ENCODE data around the gene PPP1R37.

PPP1R37 gene

DNA sequence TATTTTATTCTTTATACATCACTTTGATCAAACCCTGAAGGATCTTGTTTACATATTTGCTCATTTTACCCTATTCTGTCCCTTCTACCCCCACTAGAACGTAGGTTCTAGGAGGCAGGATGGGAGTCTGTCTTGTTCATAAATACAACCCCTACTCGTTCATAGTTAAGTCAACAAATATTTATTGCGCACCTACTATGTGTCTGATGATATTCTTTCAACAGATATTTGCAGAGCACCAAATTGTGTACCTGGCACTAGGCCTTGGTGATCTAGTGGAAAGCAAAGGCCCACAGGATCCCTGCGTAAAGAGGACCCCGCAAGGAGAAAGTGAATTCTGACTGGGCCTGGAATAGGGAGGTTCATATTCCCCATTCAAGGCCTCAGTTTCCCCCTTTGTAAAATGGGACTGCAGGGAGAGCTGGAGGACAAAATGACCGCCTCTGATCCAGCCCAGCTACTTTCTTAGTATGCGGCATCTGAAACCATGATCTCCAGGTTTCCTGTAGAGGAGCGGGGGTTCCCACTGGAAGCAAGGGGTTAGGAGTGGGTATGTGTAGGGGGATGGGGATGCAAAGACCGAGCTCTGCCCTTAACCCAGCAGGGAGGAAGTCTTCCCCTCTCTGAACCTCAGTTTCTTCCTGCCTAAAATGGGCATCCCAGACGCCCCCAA is 14.5 kb upstream of the PPP1R37 start (continued):
- TF ChIP-seq, protein P1, sequence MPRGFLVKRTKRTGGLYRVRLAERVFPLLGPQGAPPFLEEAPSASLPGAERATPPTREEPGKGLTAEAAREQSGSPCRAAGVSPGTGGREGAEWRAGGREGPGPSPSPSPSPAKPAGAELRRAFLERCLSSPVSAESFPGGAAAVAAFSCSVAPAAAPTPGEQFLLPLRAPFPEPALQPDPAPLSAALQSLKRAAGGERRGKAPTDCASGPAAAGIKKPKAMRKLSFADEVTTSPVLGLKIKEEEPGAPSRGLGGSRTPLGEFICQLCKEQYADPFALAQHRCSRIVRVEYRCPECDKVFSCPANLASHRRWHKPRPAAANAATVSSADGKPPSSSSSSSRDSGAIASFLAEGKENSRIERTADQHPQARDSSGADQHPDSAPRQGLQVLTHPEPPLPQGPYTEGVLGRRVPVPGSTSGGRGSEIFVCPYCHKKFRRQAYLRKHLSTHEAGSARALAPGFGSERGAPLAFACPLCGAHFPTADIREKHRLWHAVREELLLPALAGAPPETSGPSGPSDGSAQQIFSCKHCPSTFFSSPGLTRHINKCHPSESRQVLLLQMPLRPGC (tag by site-specific recombination; IDR thresholded peaks at IDR 0.05), result no peak

DNA sequence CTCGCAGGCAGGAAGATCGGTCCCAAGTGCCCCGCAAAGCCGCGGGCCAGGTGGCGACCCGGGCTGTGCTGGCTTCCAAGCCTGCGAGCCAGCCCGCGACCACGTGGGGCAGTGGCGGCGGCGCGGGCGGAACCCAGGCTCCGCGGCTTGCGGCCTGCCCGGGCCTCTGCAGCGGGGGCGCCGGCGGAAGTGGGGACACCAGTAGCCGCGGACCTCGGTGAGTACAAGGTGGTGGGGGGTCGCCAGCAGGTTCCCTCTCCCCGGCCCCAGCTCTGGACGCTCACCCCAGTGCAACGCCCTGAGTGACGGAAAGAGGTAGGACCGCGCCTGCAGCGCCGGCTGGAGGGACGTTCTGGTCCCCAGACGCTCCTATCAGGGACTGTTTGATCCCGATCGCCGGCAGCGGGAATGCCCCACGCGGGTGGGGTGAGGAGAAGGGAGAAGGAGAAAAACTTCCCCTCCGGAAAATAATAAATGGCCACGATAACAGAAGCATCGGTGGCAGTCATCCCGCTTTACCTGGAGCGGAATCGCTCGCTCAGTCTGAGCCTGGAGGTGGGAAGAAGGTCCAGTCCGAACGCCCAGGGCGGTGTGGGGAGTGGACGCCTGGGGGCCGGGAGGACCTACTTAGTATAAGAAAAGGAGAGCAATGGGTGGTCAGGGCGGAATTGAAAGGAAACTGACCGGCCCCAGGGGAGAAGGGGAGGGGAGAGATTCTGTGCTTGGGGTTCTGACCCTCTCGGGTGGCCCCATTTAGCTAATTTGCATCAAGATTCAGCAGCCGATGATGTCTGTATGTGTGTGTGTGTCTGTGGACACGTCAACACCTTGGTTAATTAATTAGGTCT is 13.7 kb upstream of the PPP1R37 start, which contains the start of gene GEMIN7:
GEMIN7 (plus strand) TSS at position 198 of the 848 bp plus-strand sequence. CDS start 10,855 bp downstream, outside the sequence.
- Histone ChIP-seq H3K36me3 (ENCODE audit: control insufficient read depth in 2 of 2, insufficient read depth in 1 of 2, low read length in 2 of 2) (peaks cover 12 to 23% of the 10 kb centered on the region in 2 experiments; a peak in 2 of 3 replicates), H3K4me3 (ENCODE audit: low read depth, low read length) (peak within 1 kb of the TSS; percentile 75), H3K27ac (ENCODE audit: extremely low read depth, low read depth, low read length) (peak within 1 kb of the TSS; percentile 62; the same call in 1 of the 2 replicates), H3K4me1 (ENCODE audit: control insufficient read depth, insufficient read depth, low read length) (peaks cover 18% of the 10 kb centered on the region), H3K9me3 (ENCODE audit: control insufficient read depth, insufficient read depth, low read depth, low read length) (no peaks in the 10 kb centered on the region)
- ChIA-PET CTCF (interaction anchor here (0.6 to 2.9 kb wide), 5 partner anchors 11 to 90 kb away, joined by 3 to 13 read pairs (median 4); no protein-coding TSS in a partner anchor), POLR2A (interaction anchor here (0.6 to 3.5 kb wide), 8 partner anchors 10 to 206 kb away, joined by 3 to 45 read pairs (median 6); partner anchors contain the start of genes BLOC1S3, CLASRP, PPP1R37 and TRAPPC6A)
- TF ChIP-seq ZFHX2 (tag by site-specific recombination; conservative IDR thresholded peaks at IDR 0.05) (peak; percentile 49), ZFP3 (tag by site-specific recombination; IDR thresholded peaks at IDR 0.05; ENCODE audit: low read depth) (no peak), ZNF311 (tag by site-specific recombination; IDR thresholded peaks at IDR 0.05; ENCODE audit: borderline replicate concordance) (no peak), ZNF585B (tag by site-specific recombination; IDR thresholded peaks at IDR 0.05) (no peak), ZBTB17 (tag by site-specific recombination; IDR thresholded peaks at IDR 0.05) (peak; percentile 56; the same call in 1 of the 2 replicates), ZXDB (tag by site-specific recombination; IDR thresholded peaks at IDR 0.05) (peak; percentile 81), ZSCAN16 (tag by site-specific recombination; IDR thresholded peaks at IDR 0.05) (no peak), ZNF174 (tag by site-specific recombination; IDR thresholded peaks at IDR 0.05) (peak; percentile 86; the same call in 1 of the 2 replicates), ZNF626 (tag by site-specific recombination; IDR thresholded peaks at IDR 0.05) (peak; percentile 94), WT1 (tag by site-specific recombination; IDR thresholded peaks at IDR 0.05) (no peak), ZBTB20 (tag by site-specific recombination; IDR thresholded peaks at IDR 0.05) (peak; percentile 78), ZFP69B (tag by site-specific recombination; IDR thresholded peaks at IDR 0.05) (peak; percentile 59), ZNF660 (tag by site-specific recombination; IDR thresholded peaks at IDR 0.05) (peak; percentile 99), ZNF114 (tag by site-specific recombination; IDR thresholded peaks at IDR 0.05) (no peak), ZNF624 (tag by site-specific recombination; IDR thresholded peaks at IDR 0.05) (no peak)
- TF ChIP-seq, protein P2, sequence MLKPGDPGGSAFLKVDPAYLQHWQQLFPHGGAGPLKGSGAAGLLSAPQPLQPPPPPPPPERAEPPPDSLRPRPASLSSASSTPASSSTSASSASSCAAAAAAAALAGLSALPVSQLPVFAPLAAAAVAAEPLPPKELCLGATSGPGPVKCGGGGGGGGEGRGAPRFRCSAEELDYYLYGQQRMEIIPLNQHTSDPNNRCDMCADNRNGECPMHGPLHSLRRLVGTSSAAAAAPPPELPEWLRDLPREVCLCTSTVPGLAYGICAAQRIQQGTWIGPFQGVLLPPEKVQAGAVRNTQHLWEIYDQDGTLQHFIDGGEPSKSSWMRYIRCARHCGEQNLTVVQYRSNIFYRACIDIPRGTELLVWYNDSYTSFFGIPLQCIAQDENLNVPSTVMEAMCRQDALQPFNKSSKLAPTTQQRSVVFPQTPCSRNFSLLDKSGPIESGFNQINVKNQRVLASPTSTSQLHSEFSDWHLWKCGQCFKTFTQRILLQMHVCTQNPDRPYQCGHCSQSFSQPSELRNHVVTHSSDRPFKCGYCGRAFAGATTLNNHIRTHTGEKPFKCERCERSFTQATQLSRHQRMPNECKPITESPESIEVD (tag by site-specific recombination; IDR thresholded peaks at IDR 0.05), result no peak
- TF ChIP-seq, protein P3, sequence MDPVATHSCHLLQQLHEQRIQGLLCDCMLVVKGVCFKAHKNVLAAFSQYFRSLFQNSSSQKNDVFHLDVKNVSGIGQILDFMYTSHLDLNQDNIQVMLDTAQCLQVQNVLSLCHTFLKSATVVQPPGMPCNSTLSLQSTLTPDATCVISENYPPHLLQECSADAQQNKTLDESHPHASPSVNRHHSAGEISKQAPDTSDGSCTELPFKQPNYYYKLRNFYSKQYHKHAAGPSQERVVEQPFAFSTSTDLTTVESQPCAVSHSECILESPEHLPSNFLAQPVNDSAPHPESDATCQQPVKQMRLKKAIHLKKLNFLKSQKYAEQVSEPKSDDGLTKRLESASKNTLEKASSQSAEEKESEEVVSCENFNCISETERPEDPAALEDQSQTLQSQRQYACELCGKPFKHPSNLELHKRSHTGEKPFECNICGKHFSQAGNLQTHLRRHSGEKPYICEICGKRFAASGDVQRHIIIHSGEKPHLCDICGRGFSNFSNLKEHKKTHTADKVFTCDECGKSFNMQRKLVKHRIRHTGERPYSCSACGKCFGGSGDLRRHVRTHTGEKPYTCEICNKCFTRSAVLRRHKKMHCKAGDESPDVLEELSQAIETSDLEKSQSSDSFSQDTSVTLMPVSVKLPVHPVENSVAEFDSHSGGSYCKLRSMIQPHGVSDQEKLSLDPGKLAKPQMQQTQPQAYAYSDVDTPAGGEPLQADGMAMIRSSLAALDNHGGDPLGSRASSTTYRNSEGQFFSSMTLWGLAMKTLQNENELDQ (tag by site-specific recombination; IDR thresholded peaks at IDR 0.05; ENCODE audit: low read depth), result no peak
- TF ChIP-seq, protein P4, sequence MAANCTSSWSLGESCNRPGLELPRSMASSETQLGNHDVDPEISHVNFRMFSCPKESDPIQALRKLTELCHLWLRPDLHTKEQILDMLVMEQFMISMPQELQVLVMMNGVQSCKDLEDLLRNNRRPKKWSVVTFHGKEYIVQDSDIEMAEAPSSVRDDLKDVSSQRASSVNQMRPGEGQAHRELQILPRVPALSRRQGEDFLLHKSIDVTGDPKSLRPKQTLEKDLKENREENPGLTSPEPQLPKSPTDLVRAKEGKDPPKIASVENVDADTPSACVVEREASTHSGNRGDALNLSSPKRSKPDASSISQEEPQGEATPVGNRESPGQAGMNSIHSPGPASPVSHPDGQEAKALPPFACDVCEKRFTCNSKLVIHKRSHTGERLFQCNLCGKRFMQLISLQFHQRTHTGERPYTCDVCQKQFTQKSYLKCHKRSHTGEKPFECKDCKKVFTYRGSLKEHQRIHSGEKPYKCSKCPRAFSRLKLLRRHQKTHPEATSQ (tag by site-specific recombination; IDR thresholded peaks at IDR 0.05), result 0 out of 2 replicates have a peak, but pooled peaks have one; percentile 45
- TF ChIP-seq, protein P5, sequence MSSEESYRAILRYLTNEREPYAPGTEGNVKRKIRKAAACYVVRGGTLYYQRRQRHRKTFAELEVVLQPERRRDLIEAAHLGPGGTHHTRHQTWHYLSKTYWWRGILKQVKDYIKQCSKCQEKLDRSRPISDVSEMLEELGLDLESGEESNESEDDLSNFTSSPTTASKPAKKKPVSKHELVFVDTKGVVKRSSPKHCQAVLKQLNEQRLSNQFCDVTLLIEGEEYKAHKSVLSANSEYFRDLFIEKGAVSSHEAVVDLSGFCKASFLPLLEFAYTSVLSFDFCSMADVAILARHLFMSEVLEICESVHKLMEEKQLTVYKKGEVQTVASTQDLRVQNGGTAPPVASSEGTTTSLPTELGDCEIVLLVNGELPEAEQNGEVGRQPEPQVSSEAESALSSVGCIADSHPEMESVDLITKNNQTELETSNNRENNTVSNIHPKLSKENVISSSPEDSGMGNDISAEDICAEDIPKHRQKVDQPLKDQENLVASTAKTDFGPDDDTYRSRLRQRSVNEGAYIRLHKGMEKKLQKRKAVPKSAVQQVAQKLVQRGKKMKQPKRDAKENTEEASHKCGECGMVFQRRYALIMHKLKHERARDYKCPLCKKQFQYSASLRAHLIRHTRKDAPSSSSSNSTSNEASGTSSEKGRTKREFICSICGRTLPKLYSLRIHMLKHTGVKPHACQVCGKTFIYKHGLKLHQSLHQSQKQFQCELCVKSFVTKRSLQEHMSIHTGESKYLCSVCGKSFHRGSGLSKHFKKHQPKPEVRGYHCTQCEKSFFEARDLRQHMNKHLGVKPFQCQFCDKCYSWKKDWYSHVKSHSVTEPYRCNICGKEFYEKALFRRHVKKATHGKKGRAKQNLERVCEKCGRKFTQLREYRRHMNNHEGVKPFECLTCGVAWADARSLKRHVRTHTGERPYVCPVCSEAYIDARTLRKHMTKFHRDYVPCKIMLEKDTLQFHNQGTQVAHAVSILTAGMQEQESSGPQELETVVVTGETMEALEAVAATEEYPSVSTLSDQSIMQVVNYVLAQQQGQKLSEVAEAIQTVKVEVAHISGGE (tag by site-specific recombination; conservative IDR thresholded peaks at IDR 0.05; ENCODE audit: low read depth), result peak; percentile 99

Measured in HEK293 (cell line).